ENCODE measurements around the gene RBM20. TPM values are rescaled to one million over a fixed set of nuclear protein-coding genes. Genes with fewer than 3 reads are reported as not detected.

RBM20 gene
- total and polyA plus RNA-seq, 2 of the 13 experiments (the other 11 are each of a cell fraction or from before 2014, with no cell fraction given) = 0.02 to 0.22 TPM

DNA sequence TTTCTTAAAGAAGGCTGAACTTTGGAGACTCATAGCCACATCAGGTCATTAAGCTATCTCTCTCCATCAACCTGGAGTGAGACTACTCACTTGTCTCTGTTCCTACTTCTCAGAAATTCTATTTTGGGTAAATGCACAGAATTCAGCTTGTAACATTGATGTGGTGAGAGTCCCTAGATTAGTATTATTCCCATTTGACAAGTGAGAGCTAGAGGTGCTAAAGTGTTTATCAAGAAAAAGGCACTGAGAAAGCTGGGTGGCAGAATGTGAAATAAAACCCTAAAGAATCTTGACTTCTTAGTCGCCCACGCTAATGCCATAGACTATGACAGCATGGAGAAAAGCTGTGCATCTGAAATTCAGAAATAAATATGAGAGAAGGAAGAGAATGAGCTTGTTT, 154.2 kb downstream of the RBM20 start (continued):
- TF ChIP-seq ZNF281 (CRISPR knock-in tag; IDR thresholded peaks at IDR 0.05; ENCODE audit: borderline replicate concordance) (no peak), ZNF30 (CRISPR knock-in tag; IDR thresholded peaks at IDR 0.05) (no peak)

DNA sequence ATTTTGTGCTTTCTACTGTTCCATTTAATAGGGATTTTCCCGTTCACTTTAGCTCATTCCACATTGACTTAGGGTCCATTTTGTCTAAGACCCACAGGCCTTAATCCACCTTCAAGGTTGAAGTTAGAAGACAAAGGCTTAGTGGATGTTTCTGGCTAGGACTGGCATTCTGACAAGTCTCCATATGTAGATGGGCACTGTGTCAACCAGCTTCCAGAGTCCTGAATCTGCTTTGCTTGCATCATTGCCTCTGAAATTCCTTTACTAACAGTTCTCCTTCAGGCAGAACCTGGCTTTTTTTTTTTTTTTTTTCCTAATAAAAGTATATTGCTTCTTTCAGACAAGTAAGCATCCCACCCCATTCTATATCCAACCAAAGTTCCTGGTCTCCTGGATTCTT, 158.0 kb downstream of the RBM20 start:
- no peak overlapping the region for H3K27ac ChIP-seq (ENCODE audit: extremely low read length, insufficient read depth, low read length)
- TF ChIP-seq FOXO1 (CRISPR knock-in tag; IDR thresholded peaks at IDR 0.05) = no peak
- TF ChIP-seq KDM6A (CRISPR knock-in tag; IDR thresholded peaks at IDR 0.05; ENCODE audit: low read depth) = no peak
- TF ChIP-seq ZBTB3 (CRISPR knock-in tag; IDR thresholded peaks at IDR 0.05; ENCODE audit: borderline replicate concordance, low read depth) = no peak
- no peak for TF ChIP-seq SNAI1 (CRISPR knock-in tag; IDR thresholded peaks at IDR 0.05; ENCODE audit: borderline replicate concordance)
- TF ChIP-seq ZGPAT (CRISPR knock-in tag; IDR thresholded peaks at IDR 0.05) = no peak
- no peak for TF ChIP-seq ZBTB38 (CRISPR knock-in tag; IDR thresholded peaks at IDR 0.05)
- TF ChIP-seq ZNF337 (CRISPR knock-in tag; IDR thresholded peaks at IDR 0.05; ENCODE audit: borderline replicate concordance, low read depth) = no peak
- no peak for TF ChIP-seq SSRP1 (CRISPR knock-in tag; IDR thresholded peaks at IDR 0.05)
- no peak for TF ChIP-seq TBX3 (IDR thresholded peaks at IDR 0.05; ENCODE audit: borderline replicate concordance)
- H3K4me3 ChIP-seq (replicated peaks in 1 of 3; ENCODE audit: insufficient read depth in 1 of 3, low read depth in 2 of 3, low read length in 3 of 3) = no peak overlapping the region
- in situ Hi-C loops (cut with HindIII; ENCODE audit: extremely low pct_ligation_motif_present, low pct_unique_long_range_greater_than_20kb) = no loop called here
- no TSS peak for BruUV-seq (replicated peaks)
- no peaks in the 10 kb centered on the region for H3K27me3 ChIP-seq (ENCODE audit: control insufficient read depth in 1 of 2, insufficient read depth in 2 of 2, low read length in 2 of 2)
- no peak for FAIRE-seq
- POLR2A ChIA-PET = interaction anchor here (2.5 to 3.0 kb wide), 3 partner anchors 44 to 116 kb away, joined by 10 to 16 read pairs (median 15); partner anchors contain the start of genes BBIP1, PDCD4 and SHOC2
- WGBS (ENCODE audit: low lambda C conversion rate) = 44% methylated on average over 1 of the region's 1 CpG
- no peaks in the 10 kb centered on the region for H4K20me1 ChIP-seq (ENCODE audit: insufficient read depth, low read length)
- H3K79me2 ChIP-seq (ENCODE audit: insufficient read depth, low read length) = no peaks in the 10 kb centered on the region
- no peak overlapping the region for H3K4me2 ChIP-seq (ENCODE audit: low read depth, low read length)
- DNase-seq (ENCODE audit: low spot score) = no peak
- CTCF ChIA-PET (ENCODE audit: low intra/inter-chr PET ratio, low total read pairs) = interaction anchor here (1.2 to 1.6 kb wide), 2 partner anchors 56 to 91 kb away, joined by 3 to 6 read pairs; no protein-coding TSS in a partner anchor
- intact Hi-C loops (cut with micrococcal nuclease; ENCODE audit: unreplicated experiment) = loop anchor here (2.0 to 5.0 kb wide), 2 partner anchors 55 to 70 kb away; partner anchors contain the start of gene PDCD4
- H3K9me3 ChIP-seq (ENCODE audit: low read length) = no peaks in the 10 kb centered on the region
- no peak overlapping the region for H3K9ac ChIP-seq (ENCODE audit: insufficient read depth, low read depth, low read length)
- H3K4me1 ChIP-seq (ENCODE audit: insufficient read depth, low read length) = peaks cover 27% of the 10 kb centered on the region
- peak overlapping the region; percentile 40 for H2AFZ ChIP-seq (ENCODE audit: low read length)
- ATAC-seq = no peak
- H3K36me3 ChIP-seq (replicated peaks in 1 of 2; ENCODE audit: control insufficient read depth in 1 of 2, insufficient read depth in 2 of 2, low read length in 2 of 2) = no peaks in the 10 kb centered on the region
